HK-2 (cell line): ENCODE results near the gene HEATR5A.
"Not testable (repeated sequence)": the region's sequence is repeated elsewhere in the genome, so short reads cannot be mapped to it uniquely, and the experiment has no call there.

Source experiments
- DNase-seq: peaks from one replicate; pipeline ENCODE4 v3.0.0-alpha.2; 2018; ENCODE audit not compliant: unreplicated experiment

The HEATR5A gene

DNA sequence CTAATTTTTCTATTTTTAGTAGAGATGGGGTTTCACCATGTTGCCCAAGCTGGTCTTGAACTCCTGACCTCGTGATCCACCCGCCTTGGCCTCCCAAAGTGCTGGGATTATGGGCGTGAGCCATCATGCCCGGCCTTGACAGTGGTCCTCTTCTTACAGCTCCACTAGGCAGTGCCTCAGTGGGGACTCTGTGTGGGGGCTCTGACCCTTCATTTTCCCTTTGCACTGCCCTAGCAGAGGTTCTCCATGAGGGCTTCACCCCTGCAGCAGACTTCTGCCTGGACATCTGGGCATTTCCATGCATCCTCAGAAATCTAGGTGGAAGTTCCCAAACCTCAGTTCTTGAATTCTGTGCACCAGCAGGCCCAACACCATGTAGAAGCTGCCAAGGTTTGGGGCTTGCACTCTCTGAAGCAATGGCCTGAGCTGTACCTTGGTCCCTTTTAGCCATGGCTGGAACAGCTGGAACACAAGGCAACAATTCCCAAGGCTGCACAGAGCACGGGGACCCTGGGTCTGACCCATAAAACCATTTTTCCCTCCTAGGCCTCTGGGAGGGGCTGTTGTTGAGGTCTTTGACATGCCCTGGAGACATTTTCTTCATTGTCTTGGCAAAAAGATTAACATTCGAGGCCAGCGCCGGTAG lies 90.4 kb downstream of the HEATR5A start:
- not testable (repeated sequence) for DNase-seq

DNA sequence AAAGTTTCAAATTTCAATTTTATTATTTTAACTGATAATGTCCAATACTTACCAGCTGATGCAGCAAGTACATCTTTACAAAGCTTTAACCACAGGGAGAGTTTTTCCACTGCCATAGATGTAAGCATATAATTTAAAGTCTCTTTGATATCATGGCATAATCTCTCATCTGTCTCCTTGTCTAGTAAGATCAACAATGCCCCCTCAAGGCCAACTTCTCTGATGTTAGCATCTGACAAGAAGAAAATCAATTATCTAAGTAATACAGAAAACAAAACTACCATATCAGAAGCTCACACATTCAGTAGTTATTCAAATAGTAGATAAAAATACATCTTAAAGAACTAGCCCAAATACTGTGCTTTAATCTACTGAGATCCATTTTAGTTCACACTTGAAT lies 94.2 kb downstream of the HEATR5A start:
- DNase-seq = no peak

DNA sequence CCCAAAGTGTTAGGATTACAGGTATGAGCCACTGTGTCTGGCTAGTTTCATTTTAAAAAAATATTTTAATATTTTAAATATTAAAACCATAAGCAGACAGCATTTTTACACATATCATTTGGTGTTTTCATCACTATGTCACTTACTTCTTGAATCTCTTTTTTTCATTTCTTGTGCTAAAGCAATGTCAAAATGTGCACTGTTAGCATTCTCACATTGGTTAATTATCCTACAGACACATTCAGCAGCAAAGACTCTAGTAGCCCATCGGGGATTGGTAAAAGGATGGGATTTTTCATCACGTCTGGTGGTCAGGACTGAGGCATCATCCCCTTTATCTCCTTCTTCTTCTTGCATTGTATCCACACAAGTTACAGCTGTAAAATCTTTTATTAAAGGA lies 96.9 kb downstream of the HEATR5A start:
- DNase-seq = no peak

DNA sequence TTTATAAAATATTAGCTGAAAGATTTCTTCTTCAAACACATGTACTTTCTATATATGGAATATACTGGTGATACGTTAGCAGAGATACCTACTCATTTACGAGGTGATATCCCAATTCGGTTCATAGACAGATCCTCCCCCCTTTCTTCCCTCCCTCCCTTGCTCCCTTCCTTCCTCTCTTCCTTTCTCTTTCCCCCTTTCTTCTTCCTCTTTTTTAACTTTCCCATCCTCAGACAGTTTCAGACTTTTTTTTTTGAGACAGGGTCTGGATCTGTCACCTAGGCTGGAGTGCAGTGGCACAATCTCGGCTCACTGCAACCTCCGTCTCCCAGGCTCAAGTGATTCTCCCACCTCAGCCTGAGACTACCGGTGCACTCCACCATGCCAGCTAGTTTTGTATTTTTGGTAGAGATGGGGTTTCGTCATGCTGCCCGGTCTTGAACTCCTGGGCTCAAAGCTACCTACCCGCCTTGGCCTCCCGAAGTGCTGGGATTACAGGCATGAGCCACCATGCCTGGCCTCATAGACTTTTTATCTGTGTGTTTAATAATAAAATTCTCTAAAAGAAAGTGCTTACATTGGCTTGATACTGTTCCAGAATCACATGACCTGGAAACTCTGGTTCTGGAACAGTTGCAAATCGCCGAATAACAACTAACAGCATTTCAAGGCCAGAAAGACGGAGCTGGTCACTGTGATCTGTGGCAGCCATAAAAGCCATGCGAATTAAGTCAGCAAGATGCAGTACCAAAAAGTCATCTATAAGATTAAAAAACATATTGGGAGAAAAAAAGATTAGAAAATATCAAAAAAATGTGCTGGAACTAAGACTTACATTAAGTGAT lies 99.2 kb downstream of the HEATR5A start:
- no peak for DNase-seq

DNA sequence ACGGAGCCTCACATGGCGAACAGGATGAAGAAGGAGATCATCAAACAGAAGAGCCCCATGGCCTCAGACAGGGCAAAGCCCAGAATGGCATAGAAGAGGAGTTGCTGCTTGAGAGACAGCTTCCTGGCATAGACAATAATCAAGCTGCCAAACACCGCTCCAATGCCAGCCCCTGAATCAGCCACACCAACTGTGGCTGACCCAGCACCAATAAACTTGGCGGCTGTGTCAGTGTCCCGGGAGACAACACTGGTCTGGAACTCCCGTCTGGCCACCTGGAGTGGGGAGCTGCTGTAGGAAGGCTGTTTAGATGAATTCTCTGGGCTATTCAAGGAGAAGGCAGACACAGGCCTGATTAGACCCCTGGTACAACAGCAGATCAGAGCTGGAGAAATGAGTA lies 100.1 kb downstream of the HEATR5A start:
- no peak for DNase-seq

DNA sequence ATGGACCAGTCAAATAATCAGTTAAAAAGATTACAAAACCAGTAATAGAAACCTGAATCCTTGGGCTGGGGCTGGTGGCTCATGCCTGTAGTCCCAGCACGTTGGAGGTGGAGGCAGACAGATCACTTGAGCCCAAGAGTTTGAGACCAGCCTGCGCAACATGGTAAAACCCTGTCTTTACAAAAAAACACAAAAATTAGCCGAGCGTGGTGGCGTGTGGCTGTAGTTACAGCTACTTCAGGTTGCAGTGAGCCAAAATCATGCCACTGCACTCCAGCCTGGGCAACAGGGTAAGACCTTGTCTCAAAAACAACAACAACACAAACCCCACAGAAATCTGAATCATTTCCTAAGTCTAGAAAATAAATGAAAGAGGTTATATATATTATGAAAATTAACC lies 100.6 kb downstream of the HEATR5A start:
- no peak for DNase-seq

DNA sequence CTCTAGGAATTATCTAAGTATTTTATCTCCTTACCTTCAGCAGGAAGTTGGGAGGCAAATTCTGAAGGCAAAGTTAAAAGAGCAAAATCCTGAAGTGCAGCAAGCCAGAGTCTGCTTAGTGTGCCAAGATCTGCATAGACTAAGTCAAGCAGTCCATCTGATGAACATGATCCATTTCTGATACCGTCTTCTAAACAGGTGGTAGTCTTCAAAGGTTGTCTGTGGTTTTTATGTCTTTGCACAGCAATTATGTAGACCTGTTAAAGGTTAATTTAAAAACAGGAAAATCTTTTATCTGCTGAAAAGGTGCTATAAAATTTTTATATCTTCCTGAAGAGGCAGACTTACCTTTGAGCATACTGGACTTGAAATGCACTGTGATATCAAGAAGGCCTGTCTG lies 107.4 kb downstream of the HEATR5A start:
- DNase-seq = no peak

DNA sequence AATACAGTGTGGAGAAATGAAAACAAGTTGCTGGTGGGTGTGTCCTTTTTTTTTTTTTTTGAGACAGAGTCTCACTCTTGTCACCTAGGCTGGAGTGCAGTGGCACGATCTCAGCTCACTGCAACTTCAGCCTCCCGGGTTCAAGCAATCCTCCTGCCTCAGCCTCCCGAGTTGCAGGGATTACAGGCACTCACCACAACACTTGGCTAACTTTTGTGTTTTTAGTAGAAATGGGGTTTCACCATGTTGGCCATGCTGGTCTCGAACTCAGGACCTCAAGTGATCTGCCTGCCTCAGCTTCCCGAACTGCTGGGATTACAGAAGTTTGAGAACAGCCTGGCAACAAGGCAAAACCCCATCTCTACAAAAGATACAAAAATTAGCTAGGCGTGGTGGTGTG lies 108.0 kb downstream of the HEATR5A start:
- not testable (repeated sequence) for DNase-seq

DNA sequence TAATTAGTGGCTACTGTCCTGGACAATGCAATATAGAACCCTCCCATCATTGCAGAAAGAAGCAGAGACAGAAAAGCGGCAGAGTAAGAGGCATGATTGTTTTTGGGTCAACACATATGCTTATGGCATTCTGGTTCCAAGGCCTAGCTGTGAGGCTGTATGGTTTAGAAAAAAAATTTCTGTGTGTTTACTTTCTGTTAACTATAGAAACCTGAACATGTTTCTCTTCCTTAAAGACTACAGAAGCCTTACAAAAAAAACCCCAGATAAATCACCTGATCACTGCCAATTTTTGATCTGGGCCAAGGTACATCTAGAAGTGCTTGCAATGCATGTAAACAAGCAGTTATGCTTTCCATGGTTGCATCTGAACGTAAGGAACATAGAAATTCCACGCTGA lies 112.7 kb downstream of the HEATR5A start:
- DNase-seq = no peak

DNA sequence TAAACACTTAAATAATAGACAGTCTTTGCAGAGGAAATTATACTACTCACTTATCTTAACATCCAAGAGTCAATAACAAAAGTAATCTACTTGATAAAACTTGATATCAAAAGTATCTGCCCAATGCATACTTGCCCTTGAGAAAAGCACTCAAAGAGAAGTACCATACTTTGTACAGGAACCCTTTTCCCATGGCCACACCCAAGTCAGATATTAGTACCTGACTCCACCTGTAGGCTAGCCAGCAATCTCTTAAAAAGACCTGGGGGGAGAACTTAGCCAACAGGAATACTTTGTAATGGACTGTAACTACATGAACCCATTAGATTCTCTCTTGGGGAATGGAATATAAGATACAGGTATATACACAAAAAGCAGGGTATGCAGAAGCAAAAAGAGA lies 113.2 kb downstream of the HEATR5A start:
- no peak for DNase-seq

DNA sequence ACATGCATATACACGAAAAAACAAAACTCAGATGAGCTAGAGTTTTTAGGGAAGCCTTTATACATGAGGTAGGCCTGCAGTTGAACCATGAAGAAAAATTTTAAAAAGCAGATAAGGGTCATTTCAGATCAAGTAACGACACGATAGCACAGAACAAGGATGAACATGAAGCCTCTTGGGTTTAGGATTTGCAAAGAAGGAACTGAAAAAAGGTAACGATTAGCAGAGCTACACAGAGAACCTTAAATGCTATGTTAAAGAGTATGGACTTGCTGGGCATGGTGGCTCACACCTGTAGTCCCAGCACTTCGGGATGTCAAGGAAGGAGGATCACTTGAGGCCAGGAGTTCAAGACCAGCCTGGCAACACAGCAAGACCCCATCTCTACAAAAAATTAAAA lies 116.7 kb downstream of the HEATR5A start:
- DNase-seq = no peak

DNA sequence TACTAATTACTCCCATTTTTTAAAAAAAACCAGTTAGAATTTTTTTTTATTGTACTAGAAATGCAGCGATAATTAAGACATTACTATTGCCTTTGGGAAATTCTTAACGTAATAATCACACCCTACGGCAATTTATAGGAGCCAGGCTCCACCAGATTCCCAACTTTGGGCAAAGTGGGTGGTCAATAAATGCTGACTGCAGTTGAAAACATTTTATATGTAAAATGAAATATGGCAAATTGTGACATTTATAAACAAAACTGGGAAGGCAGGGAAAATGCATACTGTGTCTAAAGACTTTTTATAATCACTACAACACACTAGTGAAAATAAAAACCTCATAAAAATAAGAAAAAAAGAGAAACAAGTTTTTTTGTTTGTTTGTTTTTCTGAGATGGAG lies 119.5 kb downstream of the HEATR5A start:
- no peak for DNase-seq

DNA sequence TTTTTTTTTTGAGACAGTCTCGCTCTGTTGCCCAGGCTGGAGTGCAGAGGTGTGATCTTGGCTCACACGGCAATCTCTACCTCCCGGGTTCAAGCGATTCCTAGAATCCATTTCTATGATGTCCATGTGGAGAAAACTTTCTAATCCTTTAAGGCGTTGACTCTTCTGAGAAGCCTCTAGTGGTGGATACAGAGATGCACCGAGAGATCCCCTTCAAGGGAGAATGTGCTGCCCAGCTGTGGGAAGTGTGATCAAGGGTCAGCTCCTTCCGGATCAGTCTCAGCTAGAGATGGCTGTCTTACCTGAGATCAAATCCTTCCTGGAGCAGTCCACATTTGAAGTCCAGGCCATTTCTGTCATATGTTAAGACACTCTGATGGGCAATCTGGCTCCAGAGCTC lies 120.1 kb downstream of the HEATR5A start:
- no peak for DNase-seq

DNA sequence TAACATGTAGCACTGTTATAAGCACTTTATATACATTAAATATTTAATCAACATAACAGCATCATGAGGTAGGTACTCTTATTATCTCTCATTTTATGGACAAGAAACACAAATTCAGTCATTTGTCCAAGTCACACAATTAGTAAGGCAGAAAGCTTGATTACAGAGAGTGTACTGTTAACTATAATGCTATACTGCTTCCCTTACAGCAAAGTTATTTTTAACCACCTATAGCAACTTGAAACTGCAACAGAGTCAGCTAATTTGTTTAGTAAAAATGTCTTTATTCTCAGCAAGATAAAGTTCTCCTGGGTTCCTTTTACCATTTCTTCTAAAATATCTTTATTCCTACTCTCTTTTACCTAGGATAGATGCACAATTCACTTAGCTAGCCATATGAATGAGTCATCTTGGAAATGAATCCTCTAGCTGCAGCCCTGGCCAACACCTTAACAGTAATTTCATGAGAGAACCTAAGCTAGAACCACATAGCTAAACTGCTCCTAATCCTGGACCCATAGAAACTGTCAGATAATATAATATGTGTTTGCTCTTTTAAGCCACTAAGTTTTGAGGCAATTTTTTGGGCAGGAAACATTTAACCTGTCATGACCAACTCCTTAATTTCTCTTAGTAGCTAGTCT lies 122.5 kb downstream of the HEATR5A start:
- no peak for DNase-seq

DNA sequence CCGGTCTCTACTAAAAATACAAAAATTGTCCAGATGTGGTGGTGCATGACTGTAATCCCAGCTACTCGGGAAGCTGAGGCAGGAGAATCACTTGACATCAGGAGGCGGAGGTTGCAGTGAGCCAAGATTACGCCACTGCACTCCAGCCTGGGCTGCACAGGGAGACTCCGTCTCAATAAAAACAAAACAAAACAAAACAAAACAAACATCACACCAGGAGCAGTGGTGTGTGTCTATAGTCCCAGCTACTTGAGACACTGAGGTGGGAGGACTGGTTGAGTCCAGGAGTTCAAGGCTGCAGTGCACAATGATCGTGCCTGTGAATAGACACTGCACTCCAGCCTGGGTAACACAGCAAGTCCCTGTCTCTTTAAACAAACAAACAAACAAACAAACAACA lies 123.2 kb downstream of the HEATR5A start:
- no peak for DNase-seq

DNA sequence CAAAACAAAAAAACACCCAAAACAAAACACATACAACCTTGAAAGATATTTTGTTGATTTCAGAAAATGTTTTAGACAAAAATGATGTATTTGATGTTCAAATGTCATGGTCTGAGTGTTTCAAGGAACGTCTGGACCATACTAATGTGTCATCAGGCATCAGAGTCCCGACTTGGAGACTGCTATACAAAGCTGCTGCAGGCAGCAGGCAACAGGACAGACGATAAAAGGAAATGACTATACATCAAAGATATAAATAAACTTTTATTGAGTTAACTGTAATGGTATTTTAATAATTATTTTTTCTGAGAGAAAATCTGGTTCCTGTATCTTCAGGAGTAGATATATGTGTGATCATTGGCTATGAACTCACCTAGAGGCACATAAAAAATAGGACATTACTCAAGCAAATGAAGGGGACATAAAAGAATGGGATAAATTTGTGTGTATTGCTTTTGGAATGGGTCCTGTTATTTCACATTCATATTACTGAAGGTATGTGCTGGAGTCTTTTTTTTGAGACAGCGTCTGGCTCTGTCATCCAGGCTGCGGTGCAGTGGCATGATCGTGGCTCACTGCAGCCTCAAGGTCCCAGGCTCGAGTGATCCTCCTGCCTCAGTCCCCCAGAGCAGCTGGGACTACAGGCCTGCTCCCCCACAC lies 125.5 kb downstream of the HEATR5A start:
- DNase-seq = no peak

DNA sequence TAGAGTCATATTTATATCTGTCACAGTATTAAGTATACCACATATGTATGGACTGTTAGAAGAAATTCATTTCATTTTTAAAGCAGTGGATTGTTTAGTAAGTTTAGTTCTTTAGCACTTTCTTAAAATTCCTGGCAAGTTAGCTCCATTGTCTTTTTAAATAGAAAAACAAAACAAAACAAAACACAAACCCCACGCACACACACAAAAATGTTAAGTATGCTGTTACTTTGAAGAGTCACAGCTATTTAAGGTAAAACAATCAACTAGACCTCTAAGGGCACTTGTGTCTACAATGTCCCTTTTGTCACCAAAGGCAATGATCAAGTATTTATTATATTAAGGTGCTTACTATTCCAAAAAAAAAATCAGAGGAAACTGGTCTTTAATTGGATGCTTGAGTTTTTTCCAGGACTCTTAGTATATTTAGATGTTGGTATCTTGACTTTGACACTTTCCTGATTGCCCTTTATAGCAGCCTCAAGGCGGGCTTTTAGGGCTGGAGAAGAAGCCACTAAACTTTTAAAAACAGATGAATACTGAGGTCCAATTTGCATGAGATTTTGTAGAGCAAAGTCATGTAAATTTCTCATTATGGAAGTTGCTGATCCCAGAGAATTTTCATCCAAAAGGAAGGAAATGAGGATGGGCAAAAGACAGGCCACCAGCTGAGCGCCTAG lies 127.3 kb downstream of the HEATR5A start:
- DNase-seq = no peak

DNA sequence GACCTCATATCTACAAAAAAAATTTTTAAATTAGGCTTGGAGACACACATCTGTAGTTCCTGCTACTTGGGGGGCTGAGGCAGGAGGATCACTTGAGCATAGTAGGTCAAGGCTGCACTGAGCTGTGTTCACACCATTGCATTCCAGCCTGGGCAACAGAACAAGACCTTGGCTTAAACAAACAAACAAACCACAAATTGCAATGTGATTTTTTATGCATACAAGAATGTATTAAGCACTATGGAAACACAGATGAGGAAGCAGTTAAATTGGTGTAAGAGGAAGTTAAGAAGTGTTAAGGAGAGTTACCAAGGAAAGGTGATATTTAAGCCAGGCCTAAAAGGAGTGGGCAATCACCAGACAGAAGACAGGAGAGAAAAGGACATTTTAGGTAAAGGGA lies 129.1 kb downstream of the HEATR5A start:
- DNase-seq = no peak

DNA sequence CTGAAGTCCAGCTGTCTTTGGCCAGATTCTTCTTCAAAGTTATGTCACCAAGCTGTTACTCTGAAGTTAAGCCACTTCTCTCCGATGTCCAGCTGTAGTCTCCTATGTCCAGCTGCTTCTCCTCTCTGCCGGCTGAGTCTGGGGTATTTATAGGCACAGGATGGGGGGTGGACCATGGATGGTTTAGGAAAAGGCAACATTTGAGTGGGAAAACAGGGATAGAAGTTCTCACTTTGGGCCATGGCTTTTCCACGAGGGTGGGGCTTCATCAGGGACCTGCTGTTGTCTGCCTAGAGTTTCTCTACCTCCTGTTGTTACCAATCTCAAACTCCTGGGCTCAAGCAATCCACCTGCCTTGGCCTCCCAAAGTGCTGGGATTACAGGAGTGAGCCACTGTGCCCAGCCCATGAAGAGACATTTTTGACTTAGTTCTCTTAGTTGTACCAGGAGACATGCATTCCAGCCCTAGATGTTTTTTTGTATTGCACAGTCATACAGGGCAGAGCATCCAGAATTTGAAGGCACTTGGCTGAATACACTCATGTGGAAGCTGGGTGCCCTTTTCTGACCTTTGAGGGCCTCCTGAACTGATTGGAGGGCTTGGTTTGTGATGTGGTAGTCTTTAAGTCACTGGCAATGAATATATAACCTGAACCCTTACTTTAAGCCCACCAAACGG lies 132.9 kb downstream of the HEATR5A start:
- DNase-seq = no peak

DNA sequence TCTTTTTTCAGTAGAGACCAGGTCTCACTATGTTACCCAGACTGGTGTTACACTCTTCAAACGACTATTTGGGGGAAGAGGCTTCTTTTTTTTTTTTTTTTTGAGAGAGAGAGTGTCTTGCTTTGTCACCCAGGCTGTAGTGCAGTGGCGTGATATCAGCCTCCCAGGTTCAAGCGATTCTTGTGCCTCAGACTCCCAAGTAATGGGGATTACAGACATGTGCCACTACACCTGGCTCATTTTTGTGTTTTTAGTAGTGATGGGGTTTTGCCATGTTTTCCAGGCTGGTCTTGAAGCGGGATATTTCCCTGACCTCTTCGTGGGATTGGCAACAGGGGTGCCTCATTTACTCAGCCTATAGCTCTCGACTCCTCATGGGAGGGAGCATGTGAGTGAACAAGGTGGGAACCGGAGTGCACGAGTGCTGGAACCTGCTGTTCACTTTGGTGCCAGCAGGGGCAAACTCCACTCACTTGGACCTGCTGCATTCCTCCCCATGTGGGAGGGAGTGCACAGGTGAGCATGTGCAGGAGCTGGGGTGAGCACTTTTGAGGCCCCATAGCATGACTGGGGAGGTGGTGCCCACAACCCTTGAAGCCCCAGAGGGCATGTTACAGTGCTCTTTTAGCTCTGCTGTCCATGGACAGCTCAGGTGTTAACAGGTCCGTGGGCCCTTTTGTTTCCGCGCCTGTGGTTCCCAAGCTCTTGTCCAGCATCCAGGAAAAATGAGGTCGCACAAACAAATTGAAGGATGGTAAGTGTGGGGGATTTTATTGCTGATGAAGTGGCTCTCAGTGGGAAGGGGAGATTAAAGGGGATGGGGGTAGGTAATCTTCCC lies 133.7 kb downstream of the HEATR5A start:
- no peak for DNase-seq
